Erythroblast (primary cell): ENCODE results near the gene PADI2.

Source experiments
- GATA1 ChIP-seq: IDR thresholded peaks from 2 replicates; pipeline ENCODE4 v1.6.1; 2011; ENCODE audit warnings: low read depth, mild to moderate bottlenecking, control low read depth, low read length, moderate library complexity
- POLR2A ChIP-seq: IDR thresholded peaks from 2 replicates; pipeline ENCODE4 v1.6.1; 2011; ENCODE audit warnings: mild to moderate bottlenecking, low read length

GRCh38 chr1:17119076-17119772, at the start of gene PADI2:
- TF ChIP-seq POLR2A (no peak), GATA1 (no peak)
